GM23248 (cell line): ENCODE data around the gene SUPT7L.

ENCODE experiments used
- EZH2 ChIP-seq: fragments of 200-600 bp; sonication (generic); IDR thresholded peaks from 2 replicates; pipeline ENCODE4 v1.6.1; 2018; ENCODE audit warnings: antibody characterized with exemption, mild to moderate bottlenecking; ENCODE audit not compliant: insufficient read depth, poor library complexity, severe bottlenecking
- EZH2phosphoT487 ChIP-seq: fragments of 200-600 bp; sonication (generic); IDR thresholded peaks from 2 replicates; pipeline ENCODE4 v1.6.1; 2018; ENCODE audit warnings: antibody characterized with exemption, moderate library complexity, mild to moderate bottlenecking, low read depth; ENCODE audit not compliant: insufficient read depth

DNA sequence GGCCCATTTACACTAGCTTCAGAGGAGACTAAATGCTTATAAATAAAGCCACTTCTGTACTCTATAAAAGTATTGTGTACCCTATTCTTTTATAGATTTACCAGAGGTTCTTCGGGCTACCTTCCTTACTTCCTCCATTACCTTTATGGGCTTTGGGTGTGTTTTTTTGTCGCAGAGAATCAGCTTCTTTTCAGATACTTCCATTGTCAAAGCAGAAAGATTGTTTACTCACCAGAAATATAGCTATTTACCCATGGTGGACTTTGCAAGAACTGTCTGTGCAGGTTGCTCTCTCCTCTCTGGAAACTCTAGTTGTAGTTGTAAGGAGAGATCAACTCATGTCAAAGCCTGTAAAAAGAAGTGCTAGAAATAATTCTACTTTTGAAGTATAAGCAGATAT, 49.4 kb downstream of the SUPT7L start:
- TF ChIP-seq EZH2phosphoT487, result no peak
- no peak for TF ChIP-seq EZH2
